GM23338 (cell line): ENCODE measurements around the gene SAFB2. TPM values are rescaled to one million over a fixed set of nuclear protein-coding genes. Genes with fewer than 3 reads are reported as not detected.

Experiments used
- ATAC-seq: fragments of 200-7000 bp; cut with Tn5 transposase; 3 replicates; pipeline ENCODE4 v1.9.1; 2020
- DNase-seq: peaks from one replicate; pipeline ENCODE4 v3.0.0-alpha.2; 2015; ENCODE audit warnings: low spot score
- H2AFZ ChIP-seq: fragments of 200-600 bp; sonication (generic); 2 replicates; pipeline ENCODE4 v1.8.0; 2016; ENCODE audit warnings: antibody characterized with exemption, mild to moderate bottlenecking, moderate library complexity
- H3F3A ChIP-seq: fragments of 200-600 bp; sonication (generic); replicated peaks from 2 replicates; pipeline ENCODE4 v1.8.0; 2017; ENCODE audit warnings: antibody characterized with exemption, mixed run types, low read depth
- H3K27ac ChIP-seq: fragments of 200-600 bp; sonication (generic); 2 replicates; pipeline ENCODE4 v1.6.1; 2016; ENCODE audit warnings: low read depth
- H3K27me3 ChIP-seq: fragments of 200-600 bp; sonication (generic); 2 replicates; pipeline ENCODE4 v1.8.0; 2016; ENCODE audit warnings: mild to moderate bottlenecking, mixed run types, moderate library complexity; ENCODE audit not compliant: insufficient read depth
- H3K36me3 ChIP-seq: fragments of 200-600 bp; sonication (generic); 2 replicates; pipeline ENCODE4 v1.8.0; 2016; ENCODE audit warnings: mild to moderate bottlenecking; ENCODE audit not compliant: insufficient read depth
- H3K4me1 ChIP-seq: fragments of 200-600 bp; sonication (generic); 2 replicates; pipeline ENCODE4 v1.8.0; 2016; ENCODE audit warnings: mild to moderate bottlenecking, moderate library complexity; ENCODE audit not compliant: insufficient read depth
- H3K4me2 ChIP-seq: fragments of 200-600 bp; sonication (generic); 2 replicates; pipeline ENCODE4 v1.7.1; 2017; ENCODE audit warnings: mixed run types
- H3K4me3 ChIP-seq: fragments of 200-600 bp; sonication (generic); 2 replicates; pipeline ENCODE4 v1.6.1; 2016; ENCODE audit warnings: mixed run types
- H3K79me2 ChIP-seq: fragments of 200-600 bp; sonication (generic); replicated peaks from 2 replicates; pipeline ENCODE4 v1.8.0; 2017; ENCODE audit warnings: mild to moderate bottlenecking; ENCODE audit not compliant: insufficient read depth
- H3K9me2 ChIP-seq: fragments of 200-600 bp; sonication (generic); 2 replicates; pipeline ENCODE4 v1.8.0; 2017; ENCODE audit not compliant: insufficient read depth
- H4K20me1 ChIP-seq: fragments of 200-600 bp; sonication (generic); replicated peaks from 2 replicates; pipeline ENCODE4 v1.8.0; 2017; ENCODE audit warnings: mild to moderate bottlenecking; ENCODE audit not compliant: insufficient read depth
- H3K27ac Mint-ChIP-seq: 2 replicates; pipeline ENCODE4 v1.8.0; 2020; ENCODE audit warnings: inconsistent platforms, mild to moderate bottlenecking, moderate library complexity, mixed read lengths
- H3K27me3 Mint-ChIP-seq: 3 replicates; pipeline ENCODE4 v1.8.0; 2022; ENCODE audit warnings: low read depth, mild to moderate bottlenecking, moderate library complexity, mixed read lengths, inconsistent platforms; ENCODE audit not compliant: insufficient read depth, poor library complexity
- H3K36me3 Mint-ChIP-seq: 3 replicates; pipeline ENCODE4 v1.8.0; 2021; ENCODE audit warnings: low read depth, mild to moderate bottlenecking, inconsistent platforms, moderate library complexity, mixed read lengths
- H3K4me1 Mint-ChIP-seq: 3 replicates; pipeline ENCODE4 v1.8.0; 2020; ENCODE audit warnings: mild to moderate bottlenecking, inconsistent platforms, mixed read lengths
- H3K4me3 Mint-ChIP-seq: 3 replicates; pipeline ENCODE4 v1.8.0; 2021; ENCODE audit warnings: moderate library complexity, mild to moderate bottlenecking, inconsistent platforms, mixed read lengths
- H3K9me3 Mint-ChIP-seq: 3 replicates; pipeline ENCODE4 v1.8.0; 2020; ENCODE audit warnings: moderate library complexity, mild to moderate bottlenecking, inconsistent platforms, mixed read lengths
- CREB1 ChIP-seq: fragments of 250-450 bp; sonication (Bioruptor Pico); IDR thresholded peaks from 2 replicates; pipeline ENCODE4 v1.5.0; 2020; ENCODE audit warnings: low read depth, mild to moderate bottlenecking, moderate library complexity
- EZH2 ChIP-seq: fragments of 200-600 bp; sonication (generic); IDR thresholded peaks from one replicate; pipeline ENCODE4 v1.8.0; 2017; ENCODE audit warnings: antibody characterized with exemption, mild to moderate bottlenecking, low read depth; ENCODE audit not compliant: unreplicated experiment
- EZH2phosphoT487 ChIP-seq: fragments of 200-600 bp; sonication (generic); IDR thresholded peaks from one replicate; pipeline ENCODE4 v1.8.1; 2018; ENCODE audit warnings: antibody characterized with exemption; ENCODE audit not compliant: unreplicated experiment
- POLR2AphosphoS5 ChIP-seq: IDR thresholded peaks from 2 replicates; pipeline ENCODE4 v1.6.1; 2016; ENCODE audit warnings: antibody characterized with exemption, low read depth
- REST ChIP-seq: IDR thresholded peaks from one replicate; pipeline ENCODE4 v1.6.1; 2018; ENCODE audit warnings: antibody characterized with exemption; ENCODE audit not compliant: unreplicated experiment
- ZNF331 ChIP-seq: fragments of 250-450 bp; sonication (Bioruptor Pico); IDR thresholded peaks from 2 replicates; pipeline ENCODE4 v1.5.0; 2020; ENCODE audit warnings: low read depth, mild to moderate bottlenecking, moderate library complexity
- polyA plus RNA-seq: library from polyadenylated mRNA; unstranded; fragments of >200 nt; fragmentation: Nextera tagmentation; extraction: Ambion mirVana; gene quantifications from 2 replicates; pipeline ENCODE4 v1.2.1, GENCODE V29; 2016
- total RNA-seq: library from RNA; depleted of rRNA; stranded (reverse); fragments of >200 nt; shearing (Covaris generic); gene quantifications from 2 replicates; pipeline ENCODE4 v1.2.3, GENCODE V29; 2014
- TF ChIP-seq, protein P1 (sequence below): IDR thresholded peaks from 2 replicates; pipeline ENCODE4 v1.6.1; 2016; ENCODE audit warnings: antibody characterized with exemption

SAFB2 gene
- total and polyA plus RNA-seq, 2 experiments from 2014 or later: 37.7 to 102 TPM

GRCh38 chr19:5644037-5644436, 21.5 kb upstream of the SAFB2 start:
- Mint-ChIP-seq H3K9me3 (no peaks in the 10 kb centered on the region), H3K4me1 (no peaks in the 10 kb centered on the region; the same call in 2 of the 3 replicates), H3K27ac (peak overlapping the region; percentile 11; the same call in 1 of the 2 replicates), H3K4me3 (no peak overlapping the region), H3K27me3 (no peaks in the 10 kb centered on the region), H3K36me3 (peaks cover 77% of the 10 kb centered on the region)
- Histone ChIP-seq H3K9me2 (no peaks in the 10 kb centered on the region), H3K27ac (no peak overlapping the region), H4K20me1 (peaks cover 80% of the 10 kb centered on the region), H3K4me2 (no peak overlapping the region), H2AFZ (no peak overlapping the region), H3K4me1 (no peaks in the 10 kb centered on the region), H3K4me3 (no peak overlapping the region), H3K36me3 (peaks cover 55% of the 10 kb centered on the region), H3K27me3 (no peaks in the 10 kb centered on the region), H3K79me2 (peaks cover 83% of the 10 kb centered on the region), H3F3A (peaks cover 13% of the 10 kb centered on the region; the same call in 1 of the 2 replicates)
- TF ChIP-seq EZH2: no peak
- no peak for TF ChIP-seq REST
- DNase-seq: no peak
- no peak for ATAC-seq

- no peaks in the 10 kb centered on the region for H3K4me1 ChIP-seq
- peaks cover 90% of the 10 kb centered on the region for H3K79me2 ChIP-seq
- no peaks in the 10 kb centered on the region for H3K9me2 ChIP-seq
- no peak overlapping the region for H3K4me2 ChIP-seq
- peaks cover 52% of the 10 kb centered on the region for H3K36me3 ChIP-seq
- H2AFZ ChIP-seq: no peak overlapping the region
- no peaks in the 10 kb centered on the region for H3K27me3 ChIP-seq
- 0 out of 2 replicates have a peak overlapping the region, but pooled peaks have one; percentile 32 for H3K27ac ChIP-seq
- Mint-ChIP-seq H3K4me1 (no peaks in the 10 kb centered on the region; the same call in 2 of the 3 replicates), H3K4me3 (no peak overlapping the region), H3K36me3 (peaks cover 71% of the 10 kb centered on the region), H3K27me3 (no peaks in the 10 kb centered on the region), H3K27ac (no peak overlapping the region), H3K9me3 (no peaks in the 10 kb centered on the region)
- peaks cover 13% of the 10 kb centered on the region; the same call in 1 of the 2 replicates for H3F3A ChIP-seq
- DNase-seq (no peak), ATAC-seq (no peak)
- TF ChIP-seq ZNF331: no peak
- no peak for TF ChIP-seq EZH2phosphoT487
- TF ChIP-seq CREB1 (CRISPR knock-in tag): no peak
- TF ChIP-seq POLR2AphosphoS5: no peak
- H4K20me1 ChIP-seq: peaks cover 85% of the 10 kb centered on the region
- no peak overlapping the region for H3K4me3 ChIP-seq
Observed at GRCh38 chr19:5643060-5643459, 20.5 kb upstream of the SAFB2 start.

- Histone ChIP-seq H4K20me1 (peaks cover 87% of the 10 kb centered on the region), H3K27ac (no peak overlapping the region), H3F3A (peaks cover 13% of the 10 kb centered on the region; the same call in 1 of the 2 replicates), H3K4me1 (no peaks in the 10 kb centered on the region), H2AFZ (no peak overlapping the region), H3K4me2 (no peak overlapping the region), H3K36me3 (peaks cover 47% of the 10 kb centered on the region), H3K79me2 (peaks cover 95% of the 10 kb centered on the region), H3K9me2 (no peaks in the 10 kb centered on the region), H3K4me3 (no peak overlapping the region), H3K27me3 (no peaks in the 10 kb centered on the region)
- H3K27me3 Mint-ChIP-seq: peaks cover 1% of the 10 kb centered on the region
- H3K27ac Mint-ChIP-seq: no peak overlapping the region
- DNase-seq (no peak), ATAC-seq (no peak)
- H3K9me3 Mint-ChIP-seq: no peaks in the 10 kb centered on the region
- H3K4me3 Mint-ChIP-seq: no peak overlapping the region
- H3K4me1 Mint-ChIP-seq: no peaks in the 10 kb centered on the region; the same call in 2 of the 3 replicates
- peaks cover 63% of the 10 kb centered on the region for H3K36me3 Mint-ChIP-seq
- TF ChIP-seq, protein P1, sequence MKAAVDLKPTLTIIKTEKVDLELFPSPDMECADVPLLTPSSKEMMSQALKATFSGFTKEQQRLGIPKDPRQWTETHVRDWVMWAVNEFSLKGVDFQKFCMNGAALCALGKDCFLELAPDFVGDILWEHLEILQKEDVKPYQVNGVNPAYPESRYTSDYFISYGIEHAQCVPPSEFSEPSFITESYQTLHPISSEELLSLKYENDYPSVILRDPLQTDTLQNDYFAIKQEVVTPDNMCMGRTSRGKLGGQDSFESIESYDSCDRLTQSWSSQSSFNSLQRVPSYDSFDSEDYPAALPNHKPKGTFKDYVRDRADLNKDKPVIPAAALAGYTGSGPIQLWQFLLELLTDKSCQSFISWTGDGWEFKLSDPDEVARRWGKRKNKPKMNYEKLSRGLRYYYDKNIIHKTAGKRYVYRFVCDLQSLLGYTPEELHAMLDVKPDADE: no peak
Observed at GRCh38 chr19:5642204-5642603, 19.6 kb upstream of the SAFB2 start.
